GM04504 (cell line): Measurements from ENCODE around the gene AGPAT2.

Source experiments
- DNase-seq: peaks from one replicate; pipeline ENCODE4 v3.0.0-alpha.2; 2012; ENCODE audit warnings: low read depth

Gene AGPAT2

GRCh38 chr9:136661641-136662325 is 25.5 kb downstream of the AGPAT2 start:
- no peak for DNase-seq

DNA sequence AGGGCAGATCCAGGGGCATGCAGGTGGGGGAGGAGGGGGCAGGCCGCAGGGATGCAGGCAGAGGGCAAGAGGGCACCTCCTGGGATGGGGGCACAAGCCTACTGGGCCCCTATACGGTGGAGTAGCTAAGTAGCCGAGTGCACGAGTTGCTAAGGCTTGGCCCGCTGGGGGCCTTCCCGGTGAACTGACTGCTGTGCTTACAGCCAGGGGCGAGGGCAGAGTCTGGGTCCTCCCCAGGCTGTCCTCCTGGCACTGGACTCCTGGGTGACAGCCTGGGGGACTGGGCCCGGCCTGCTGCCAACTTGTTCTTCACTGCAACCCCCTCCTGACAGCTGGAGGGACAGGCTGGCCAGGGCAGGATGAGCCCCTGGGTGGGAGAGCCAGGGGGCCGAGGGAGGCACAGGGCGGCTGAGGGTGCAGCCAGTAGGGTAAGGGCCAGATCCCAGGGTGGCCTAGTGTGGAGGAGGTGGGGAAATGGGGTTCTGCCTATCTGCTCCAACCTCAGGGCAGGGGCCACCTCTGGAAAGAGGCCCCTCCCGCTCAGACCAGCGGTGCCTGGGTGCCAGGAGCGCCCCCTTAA is 26.2 kb downstream of the AGPAT2 start:
- DNase-seq = no peak

DNA sequence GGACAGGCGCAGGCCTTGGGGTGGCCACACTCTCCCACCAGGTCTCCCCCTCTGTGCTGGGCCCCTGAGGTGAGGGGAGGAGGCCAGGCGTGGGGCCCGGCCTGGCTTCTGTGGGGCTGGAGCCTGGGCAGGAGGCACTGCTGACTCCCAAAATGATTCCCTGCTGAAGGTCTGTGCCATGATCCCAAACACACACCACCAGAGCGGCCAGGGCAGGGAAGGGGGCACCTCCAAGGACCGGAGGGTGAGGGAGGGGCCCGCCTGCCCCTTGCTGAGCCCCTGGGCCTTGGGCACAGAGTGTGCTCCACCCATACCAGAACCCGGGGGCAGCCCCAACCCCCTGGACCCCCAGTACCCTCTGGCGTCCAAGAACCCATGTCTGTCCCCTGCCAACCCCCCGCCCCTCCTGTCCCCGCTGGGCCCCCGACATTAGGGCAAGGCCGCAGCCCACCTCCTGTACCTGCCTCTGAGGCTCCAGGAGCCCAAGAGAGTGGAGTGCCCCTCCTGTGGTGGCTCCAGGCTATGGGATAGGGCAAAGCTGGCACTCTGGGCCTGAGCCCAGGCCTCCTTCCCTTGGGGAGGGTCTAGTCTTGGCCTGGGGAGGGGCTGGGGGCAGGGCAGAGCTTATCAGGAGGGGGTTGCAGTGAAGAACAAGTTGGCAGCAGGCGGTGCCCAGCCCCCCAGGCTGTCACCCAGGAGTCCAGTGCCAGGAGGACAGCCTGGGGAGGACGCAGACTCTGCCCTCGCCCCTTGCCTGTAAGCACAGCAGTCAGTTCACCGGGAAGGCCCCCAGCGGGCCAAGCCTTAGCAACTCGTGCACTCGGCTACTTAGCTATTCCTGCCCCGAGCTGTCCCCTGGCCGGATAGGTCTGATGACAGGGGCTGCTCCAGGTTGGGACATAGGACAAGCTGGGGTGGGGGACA is 27.1 kb downstream of the AGPAT2 start:
- no peak for DNase-seq

DNA sequence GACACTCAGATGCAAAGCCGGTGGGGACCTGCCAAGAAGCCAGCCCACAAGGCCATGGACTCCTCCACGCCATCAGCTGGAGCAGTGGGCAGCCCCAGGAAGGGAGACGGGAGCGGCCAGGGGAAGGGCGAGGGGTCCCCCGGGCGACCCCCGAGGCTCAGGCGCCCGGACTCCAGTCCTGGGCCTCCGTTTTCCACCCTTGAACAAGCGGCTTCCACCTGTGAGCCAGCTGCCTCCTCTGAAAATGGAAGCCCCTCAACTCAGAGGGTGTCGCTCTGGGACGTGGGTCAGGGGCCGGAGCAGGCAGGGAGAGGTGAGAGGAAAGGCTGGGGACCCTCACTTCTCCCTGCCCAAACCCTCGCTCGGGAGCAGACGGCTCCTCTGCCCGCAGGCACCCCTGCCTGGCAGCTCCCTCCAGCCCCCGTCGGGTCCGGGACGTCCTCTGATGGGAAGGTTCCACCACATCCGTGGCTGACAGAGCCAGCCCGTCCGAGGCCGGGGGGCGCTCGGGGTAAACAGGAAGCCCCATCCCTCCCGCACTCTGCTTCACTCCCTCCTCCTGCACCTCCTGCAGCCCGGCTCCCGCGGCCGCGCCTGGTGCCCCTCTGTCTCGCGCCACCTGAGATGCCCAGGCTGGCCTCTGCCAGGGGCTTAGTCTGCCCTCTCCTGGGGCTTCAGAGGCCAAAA is 28.3 kb downstream of the AGPAT2 start:
- DNase-seq = no peak

- no peak for DNase-seq
Measured at GRCh38 chr9:136657974-136658848, 29.0 kb downstream of the AGPAT2 start.

DNA sequence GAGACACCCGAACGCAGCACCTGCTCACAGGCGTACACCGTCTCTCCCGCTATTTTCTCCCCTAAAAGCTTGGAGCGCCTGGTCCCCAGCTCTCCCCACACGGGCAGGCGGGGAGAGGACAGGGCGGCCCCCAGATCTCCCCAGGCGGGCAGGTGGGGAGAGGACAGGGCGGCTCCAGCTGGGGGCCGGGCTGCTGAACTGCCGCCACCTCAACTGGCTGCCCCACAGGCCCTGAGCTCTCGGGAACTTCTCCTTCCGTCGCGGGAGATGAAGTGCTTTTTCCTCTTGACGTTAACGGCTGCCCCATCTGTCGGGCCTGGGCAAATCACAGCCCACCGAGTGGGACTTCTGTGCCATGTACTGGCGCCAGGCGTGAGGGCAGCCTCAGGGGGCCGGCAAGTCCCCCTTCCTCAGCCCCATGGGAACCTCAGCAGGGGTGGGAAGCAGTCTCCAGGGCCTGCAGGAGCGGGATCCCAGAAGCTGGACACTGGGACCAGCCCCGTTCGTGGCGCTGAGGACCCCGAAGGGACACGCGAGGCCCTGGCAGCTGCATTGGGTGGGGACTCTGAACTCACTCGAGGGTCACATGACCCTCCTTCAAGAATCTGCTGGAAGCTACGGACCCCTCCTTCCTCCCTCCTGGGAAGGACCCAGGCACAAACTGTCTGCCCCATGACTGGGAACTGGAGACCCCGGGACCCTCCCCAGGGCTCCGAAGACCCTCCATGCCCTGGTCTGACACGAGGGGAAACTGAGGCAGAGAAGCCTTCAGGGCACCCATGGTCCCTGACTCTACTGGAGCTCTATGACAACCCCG is 30.3 kb downstream of the AGPAT2 start:
- no peak for DNase-seq

DNA sequence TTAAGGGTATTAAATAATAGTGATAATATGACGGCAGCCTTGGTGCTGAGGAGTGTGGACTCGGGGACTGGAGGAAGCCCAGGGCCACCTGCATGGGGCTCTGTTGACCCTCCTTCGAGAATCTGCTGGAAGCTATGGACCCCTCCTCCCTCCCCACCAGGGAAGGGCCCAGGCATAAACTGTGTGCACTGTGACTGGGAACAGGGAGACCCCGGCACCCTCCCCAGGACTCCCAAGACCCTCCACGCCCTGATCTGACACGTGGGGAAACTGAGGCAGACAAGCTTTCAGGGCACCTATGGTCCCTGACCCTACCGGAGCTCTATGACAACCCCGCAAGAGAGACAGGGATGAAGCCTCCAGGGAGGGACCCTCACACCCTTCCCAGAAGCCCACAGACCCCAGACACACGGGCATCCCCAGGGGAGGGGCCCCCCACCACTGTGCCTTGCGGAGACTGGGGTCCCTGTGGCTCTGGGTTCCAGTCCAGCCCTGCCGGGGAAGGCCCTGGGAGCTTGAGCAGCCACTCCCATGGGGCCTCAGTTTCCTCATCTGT is 31.0 kb downstream of the AGPAT2 start:
- no peak for DNase-seq

DNA sequence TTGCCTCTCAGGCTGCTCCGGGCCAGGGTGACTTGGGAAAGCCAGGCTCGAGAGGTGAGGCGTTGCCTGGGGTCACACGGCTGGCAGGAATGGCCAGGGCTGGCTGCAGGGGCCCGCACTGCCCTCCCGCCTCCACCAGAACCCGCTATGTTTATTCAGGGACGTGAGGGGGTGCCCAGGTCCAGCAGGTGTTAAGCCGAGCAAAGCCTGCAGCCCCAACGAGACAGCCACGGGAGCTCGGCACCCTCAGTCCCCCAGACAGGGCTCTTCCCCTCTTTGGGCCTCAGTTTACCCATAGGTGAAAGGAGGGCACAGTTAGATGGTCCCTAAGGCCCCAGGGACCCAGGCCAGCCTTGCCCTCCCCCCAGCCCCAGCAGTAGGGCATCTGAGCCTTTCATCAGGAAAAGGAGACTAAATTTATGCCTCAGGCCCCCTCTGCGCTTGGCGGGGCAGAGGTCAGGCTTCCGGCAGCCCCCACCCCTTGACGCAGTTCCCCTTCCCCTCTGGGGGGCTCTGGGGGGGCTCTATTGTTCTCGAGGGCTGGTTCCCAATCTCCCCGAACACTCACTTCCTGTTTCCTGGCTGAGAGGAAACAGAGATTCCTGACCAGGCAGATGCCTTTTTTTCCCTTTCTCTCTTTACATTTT is 31.6 kb downstream of the AGPAT2 start:
- DNase-seq = no peak

DNA sequence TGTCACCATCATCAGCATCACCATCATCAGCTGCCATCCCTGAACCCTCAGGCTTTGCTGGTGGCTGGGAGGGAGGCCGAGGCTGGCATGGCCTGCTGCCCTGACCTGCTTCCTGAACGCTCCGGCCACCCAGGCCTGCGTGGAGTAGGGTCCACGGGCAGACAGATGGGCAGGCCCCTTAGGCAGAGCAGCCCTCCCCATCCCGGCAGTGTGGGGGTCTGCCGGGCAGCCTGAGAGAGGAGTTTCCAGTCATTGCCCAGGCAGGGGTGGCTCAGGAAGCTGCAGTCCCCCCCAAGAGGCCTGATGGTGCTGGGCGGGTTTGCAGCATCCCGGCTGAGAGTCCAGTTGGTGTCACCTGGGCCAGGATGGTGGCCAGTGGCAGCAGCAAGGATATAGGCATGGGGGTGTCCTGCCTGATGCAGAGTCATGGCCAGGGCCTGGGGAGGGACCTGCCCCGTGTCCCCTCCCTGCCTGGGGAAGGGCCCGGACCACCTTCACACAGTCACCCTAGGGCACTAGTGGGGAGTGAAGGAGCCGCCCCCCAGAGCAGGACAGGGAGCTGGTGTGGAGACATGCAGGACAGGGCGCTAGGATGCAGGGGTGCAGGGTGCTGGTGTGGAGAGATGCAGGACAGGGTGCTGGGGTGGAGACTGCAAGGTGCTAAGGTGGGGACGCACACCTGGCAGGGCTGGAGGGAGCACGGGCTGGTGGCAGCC is 32.3 kb downstream of the AGPAT2 start:
- DNase-seq = no peak

DNA sequence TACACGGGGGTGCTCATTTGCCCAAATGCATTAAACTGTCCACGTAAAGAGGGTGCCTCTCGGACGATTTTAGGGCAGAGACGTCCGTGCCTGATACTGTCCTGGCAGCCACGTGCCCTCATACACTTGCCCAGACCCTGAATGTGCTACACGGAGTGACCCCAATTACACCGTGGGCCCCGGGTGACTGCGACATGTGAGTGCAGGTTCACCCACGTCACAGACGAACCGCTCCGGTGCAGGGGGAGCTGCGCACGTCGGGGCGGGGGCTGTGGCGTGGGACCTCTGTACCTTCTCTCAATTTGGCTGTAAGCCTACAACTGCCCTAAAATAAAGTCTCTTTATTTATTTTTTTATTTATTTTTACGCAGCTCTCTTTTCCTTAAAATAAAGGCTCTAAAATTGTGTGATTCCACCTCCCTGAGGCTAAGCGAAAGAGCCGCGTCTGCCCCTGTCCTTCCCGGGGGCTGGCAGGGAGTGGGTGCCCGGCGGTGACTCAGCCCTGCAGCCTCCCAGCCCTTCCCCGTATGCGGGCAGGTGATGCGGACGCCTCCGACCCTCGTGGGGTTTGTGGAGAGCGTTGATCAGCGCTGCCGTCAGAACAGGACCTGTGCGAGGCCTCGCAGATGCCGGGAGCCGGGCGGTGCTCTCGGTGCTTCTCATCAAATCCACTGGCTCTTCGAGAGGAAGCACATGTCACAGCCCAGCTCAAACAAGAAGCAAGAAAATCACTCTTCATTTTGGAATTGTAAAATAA is 33.8 kb downstream of the AGPAT2 start:
- DNase-seq = no peak

- no peak for DNase-seq
Measured at GRCh38 chr9:136651860-136652259, 35.4 kb downstream of the AGPAT2 start.

DNA sequence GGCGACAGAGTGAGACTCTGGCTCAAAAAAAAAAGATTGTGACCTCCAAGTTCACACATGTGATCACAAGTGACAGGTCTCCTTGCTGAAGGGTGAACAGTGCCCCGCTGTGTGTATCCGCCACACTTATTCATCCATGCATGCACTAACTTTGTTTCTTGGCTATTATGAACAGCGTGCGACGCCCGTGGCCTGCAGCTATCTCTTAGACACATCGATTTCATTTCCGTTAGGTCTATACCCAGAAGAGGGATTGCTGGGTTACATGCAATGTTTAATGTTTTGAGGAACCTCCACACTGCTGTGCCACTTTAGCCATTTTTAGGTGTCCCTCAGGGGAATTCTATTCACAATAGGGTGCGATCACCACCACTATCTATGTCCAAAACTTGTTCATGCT is 36.6 kb downstream of the AGPAT2 start:
- DNase-seq = no peak

- DNase-seq = no peak
Measured at GRCh38 chr9:136650021-136650420, 37.2 kb downstream of the AGPAT2 start.

GRCh38 chr9:136648751-136649150 is 38.5 kb downstream of the AGPAT2 start:
- no peak for DNase-seq

GRCh38 chr9:136646827-136647711 is 40.2 kb downstream of the AGPAT2 start:
- no peak for DNase-seq

GRCh38 chr9:136645903-136646754 is 41.1 kb downstream of the AGPAT2 start:
- no peak for DNase-seq
